Body of pancreas (tissue), 4 donors: Measurements from ENCODE around the gene PCDHB12. TPM values are rescaled to one million over a fixed set of nuclear protein-coding genes. Genes with fewer than 3 reads are reported as not detected.
A peak's percentile ranks its signal among the peaks of the same experiment; 100 is the strongest.
"Not testable (repeated sequence)": the region's sequence is repeated elsewhere in the genome, so short reads cannot be mapped to it uniquely, and the experiment has no call there.

Experiments used
- ATAC-seq: fragments of 150-250 bp; one replicate; pipeline ENCODE4 v1.9.1; 2016
- DNase-seq, 4 donors: peaks; one replicate each; pipeline ENCODE4 v3.0.0-alpha.2; 2019
- H3K27ac ChIP-seq, 4 donors: fragments of 200-600 bp; sonication (generic); 1 replicate in 3 of 4; 2 replicates in 1 of 4; pipeline versions ENCODE4 v1.5.1 to v1.6.1; 2016 to 2019; ENCODE audit warnings: mild to moderate bottlenecking in 1 of 4, mixed read lengths in 1 of 4, moderate library complexity in 1 of 4
- H3K27me3 ChIP-seq, 2 donors: fragments of 200-600 bp; sonication (generic); one replicate each; pipeline ENCODE4 v1.6.0; 2016; ENCODE audit warnings: mild to moderate bottlenecking in 1 of 2
- H3K36me3 ChIP-seq, 2 donors: fragments of 200-600 bp; sonication (generic); replicated peaks in 1 of 2; 2 replicates each; pipeline ENCODE4 v1.5.1; 2016; ENCODE audit warnings: low read depth in 2 of 2; ENCODE audit not compliant: insufficient read depth in 1 of 2
- H3K4me1 ChIP-seq: fragments of 200-600 bp; sonication (generic); one replicate; pipeline ENCODE4 v1.6.0; 2016
- H3K4me3 ChIP-seq, 2 donors: fragments of 200-600 bp; sonication (generic); 1 replicate in 1 of 2; 2 replicates in 1 of 2; pipeline ENCODE4 v1.5.1; 2016 to 2019
- H3K9me3 ChIP-seq, 3 donors: fragments of 200-600 bp; sonication (generic); 1 replicate in 2 of 3; 2 replicates in 1 of 3; pipeline ENCODE4 v1.5.1; 2016
- POLR2A ChIP-seq, 3 donors: fragments of 450-650 bp; IDR thresholded peaks; one replicate each; pipeline ENCODE4 v1.6.1; 2016; ENCODE audit warnings: antibody characterized with exemption in 3 of 3, mild to moderate bottlenecking in 2 of 3
- WGBS, 2 donors: methylation state at CpG; one replicate each; pipeline ENCODE4 v1.1.5; 2017; 5-methylcytosine and 5-hydroxymethylcytosine counted together
- intact Hi-C: fragments of 100-400 bp; cut with DNase I; formaldehyde crosslinking; loops from one replicate; pipeline ENCODE4 v1.15.1; 2023
- total RNA-seq, 2 donors: library from RNA; depleted of rRNA; stranded (reverse); fragments of >200 nt; gene quantifications; one replicate each; pipeline ENCODE4 v1.1.0, GENCODE V29; 2016
- TF ChIP-seq, protein P1 (sequence below), 7 experiments: fragments of 450-650 bp in 4 of 7; fragments of 200-600 bp in 3 of 7; sonication (generic) in 3 of 7; IDR thresholded peaks; one replicate each; pipeline ENCODE4 v1.5.1; 2016 to 2019; ENCODE audit warnings: antibody characterized with exemption in 7 of 7

The PCDHB12 gene
- total RNA-seq, result 1 to 10 TPM; 2.0 to 3.4 TPM

DNA sequence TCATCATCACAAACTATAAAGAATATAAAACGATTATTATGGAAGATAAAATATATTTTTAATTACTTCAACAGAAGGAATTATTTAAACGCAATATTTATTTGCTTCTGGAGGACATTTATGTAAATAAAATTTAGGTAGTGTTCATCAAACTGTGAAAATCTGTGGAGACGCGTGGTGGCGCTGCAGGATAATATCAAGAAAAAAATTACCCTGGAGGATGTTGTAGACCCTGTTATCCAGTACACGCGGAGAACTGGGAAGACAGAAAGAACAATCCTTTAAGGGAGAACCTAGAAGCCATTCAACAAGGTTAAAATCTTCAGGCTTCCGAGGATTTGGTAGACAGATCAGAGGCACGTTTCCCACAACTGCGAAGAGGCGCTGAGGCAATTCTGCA, at the start of gene PCDHB12:
PCDHB12 (plus strand) TSS at position 242 of the 400 bp plus-strand sequence. CDS start 189 bp downstream, outside the sequence.
- intact Hi-C loops, result no loop called here

DNA sequence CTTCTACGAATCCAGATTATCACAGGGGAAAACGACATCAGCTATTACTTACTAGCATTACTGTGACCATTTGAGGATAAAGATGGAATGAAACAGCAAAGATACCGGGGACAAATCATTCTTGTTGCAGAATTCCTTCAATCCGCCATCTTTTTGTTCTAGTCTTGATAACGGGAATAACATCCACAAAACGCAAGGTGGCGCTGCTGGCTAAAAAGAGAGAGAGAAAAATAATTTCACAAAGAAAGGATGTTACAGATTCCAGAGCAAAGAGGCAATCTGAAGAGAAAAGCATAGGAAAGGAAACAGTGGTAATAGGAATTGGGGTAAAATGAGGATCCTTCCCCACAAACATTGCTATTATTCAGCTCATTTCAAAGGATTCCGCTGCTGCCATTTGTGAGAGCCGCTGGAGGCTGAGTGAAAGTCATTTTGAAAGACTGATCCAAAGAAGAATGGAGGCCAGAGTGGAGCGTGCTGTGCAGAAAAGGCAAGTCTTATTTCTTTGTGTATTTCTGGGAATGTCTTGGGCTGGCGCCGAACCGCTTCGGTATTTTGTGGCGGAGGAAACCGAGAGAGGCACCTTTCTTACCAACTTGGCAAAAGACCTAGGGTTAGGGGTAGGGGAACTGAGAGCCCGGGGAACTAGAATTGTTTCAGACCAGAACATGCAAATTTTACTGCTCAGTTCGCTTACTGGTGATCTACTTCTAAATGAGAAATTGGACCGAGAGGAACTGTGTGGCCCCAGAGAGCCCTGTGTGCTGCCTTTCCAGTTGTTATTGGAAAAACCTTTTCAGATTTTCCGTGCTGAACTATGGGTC, 35.9 kb upstream of the PCDHB12 start, which contains the start of gene PCDHB7:
PCDHB7 (plus strand) TSS at position 264 of the 824 bp plus-strand sequence; CDS start at position 456, 192 bp downstream.
- no peak for DNase-seq
- intact Hi-C loops, result no loop called here
- ATAC-seq, result no peak
- Histone ChIP-seq H3K36me3 (no peaks in the 10 kb centered on the region), H3K4me3 (no peak within 1 kb of the TSS), H3K27ac (no peak within 1 kb of the TSS), H3K27me3 (peaks cover 0 to 4% of the 10 kb centered on the region in 2 donors), H3K4me1 (no peaks in the 10 kb centered on the region), H3K9me3 (peaks cover 0 to 33% (median 10%) of the 10 kb centered on the region in 3 donors)
- TF ChIP-seq POLR2A (IDR thresholded peaks at IDR 0.05), result no peak
- TF ChIP-seq, protein P1, sequence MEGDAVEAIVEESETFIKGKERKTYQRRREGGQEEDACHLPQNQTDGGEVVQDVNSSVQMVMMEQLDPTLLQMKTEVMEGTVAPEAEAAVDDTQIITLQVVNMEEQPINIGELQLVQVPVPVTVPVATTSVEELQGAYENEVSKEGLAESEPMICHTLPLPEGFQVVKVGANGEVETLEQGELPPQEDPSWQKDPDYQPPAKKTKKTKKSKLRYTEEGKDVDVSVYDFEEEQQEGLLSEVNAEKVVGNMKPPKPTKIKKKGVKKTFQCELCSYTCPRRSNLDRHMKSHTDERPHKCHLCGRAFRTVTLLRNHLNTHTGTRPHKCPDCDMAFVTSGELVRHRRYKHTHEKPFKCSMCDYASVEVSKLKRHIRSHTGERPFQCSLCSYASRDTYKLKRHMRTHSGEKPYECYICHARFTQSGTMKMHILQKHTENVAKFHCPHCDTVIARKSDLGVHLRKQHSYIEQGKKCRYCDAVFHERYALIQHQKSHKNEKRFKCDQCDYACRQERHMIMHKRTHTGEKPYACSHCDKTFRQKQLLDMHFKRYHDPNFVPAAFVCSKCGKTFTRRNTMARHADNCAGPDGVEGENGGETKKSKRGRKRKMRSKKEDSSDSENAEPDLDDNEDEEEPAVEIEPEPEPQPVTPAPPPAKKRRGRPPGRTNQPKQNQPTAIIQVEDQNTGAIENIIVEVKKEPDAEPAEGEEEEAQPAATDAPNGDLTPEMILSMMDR (IDR thresholded peaks at IDR 0.05), result peak in 3 of 7 experiments; percentile 13 to 29 (median 15)
- 17 to 35% methylated on average over 20 of the region's 20 CpGs for WGBS, 2 donors

More for the DNA sequence above, at the start of gene PCDHB12:
- Histone ChIP-seq H3K27ac (no peak within 1 kb of the TSS), H3K36me3 (no peaks in the 10 kb centered on the region), H3K27me3 (no peaks in the 10 kb centered on the region), H3K4me1 (no peaks in the 10 kb centered on the region), H3K9me3 (peaks cover 0 to 12% (median 0%) of the 10 kb centered on the region in 3 donors), H3K4me3 (no peak within 1 kb of the TSS)
- no peak for TF ChIP-seq POLR2A (IDR thresholded peaks at IDR 0.05)
- TF ChIP-seq, protein P1 (IDR thresholded peaks at IDR 0.05), result peak in 5 of 7 experiments; percentile 7 to 38 (median 24)
- peak in 2 of 4 donors; percentile 31 to 48 for DNase-seq
- WGBS, 2 donors, result 14 to 29% methylated on average over 11 of the region's 11 CpGs
- no peak for ATAC-seq

DNA sequence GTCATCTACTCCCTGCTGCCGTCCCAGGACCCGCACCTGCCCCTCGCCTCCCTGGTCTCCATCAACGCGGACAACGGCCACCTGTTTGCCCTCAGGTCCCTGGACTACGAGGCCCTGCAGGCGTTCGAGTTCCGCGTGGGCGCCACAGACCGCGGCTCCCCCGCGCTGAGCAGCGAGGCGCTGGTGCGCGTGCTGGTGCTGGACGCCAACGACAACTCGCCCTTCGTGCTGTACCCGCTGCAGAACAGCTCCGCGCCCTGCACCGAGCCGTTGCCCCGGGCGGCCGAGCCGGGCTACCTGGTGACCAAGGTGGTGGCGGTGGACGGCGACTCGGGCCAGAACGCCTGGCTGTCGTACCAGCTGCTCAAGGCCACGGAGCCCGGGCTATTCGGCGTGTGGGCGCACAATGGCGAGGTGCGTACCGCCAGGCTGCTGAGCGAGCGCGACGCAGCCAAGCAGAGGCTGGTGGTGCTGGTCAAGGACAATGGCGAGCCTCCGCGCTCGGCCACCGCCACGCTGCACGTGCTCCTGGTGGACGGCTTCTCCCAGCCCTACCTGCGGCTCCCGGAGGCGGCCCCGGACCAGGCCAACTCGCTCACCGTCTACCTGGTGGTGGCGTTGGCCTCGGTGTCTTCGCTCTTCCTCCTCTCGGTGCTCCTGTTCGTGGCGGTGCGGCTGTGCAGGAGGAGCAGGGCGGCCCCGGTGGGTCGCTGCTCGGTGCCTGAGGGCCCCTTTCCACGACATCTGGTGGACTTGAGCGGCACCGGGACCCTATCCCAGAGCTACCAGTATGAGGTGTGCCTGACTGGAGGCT, 34.0 kb upstream of the PCDHB12 start:
- ATAC-seq, intact Hi-C loops: not testable (repeated sequence)
- WGBS, 2 donors, result 30 to 42% methylated on average over 45 to 79 of the region's 79 CpGs

DNA sequence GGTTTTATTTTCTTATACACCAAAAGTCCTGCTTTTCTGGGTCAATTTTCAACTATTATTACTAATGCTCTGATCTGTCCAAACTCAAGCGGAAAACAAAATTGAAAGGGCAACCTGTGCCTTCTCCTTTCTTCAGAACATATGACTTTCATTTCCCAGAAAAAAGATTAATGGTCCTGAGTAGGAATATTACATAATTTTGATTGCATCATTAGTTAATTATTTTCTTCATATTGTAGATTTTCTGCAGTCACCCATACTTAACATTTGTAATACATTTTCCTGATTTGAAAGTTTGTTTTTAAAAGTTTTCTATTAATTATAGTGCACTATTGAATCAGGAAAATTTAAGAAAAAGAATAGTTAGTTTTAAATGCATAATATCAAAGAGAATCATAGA, 32.6 kb upstream of the PCDHB12 start:
- ATAC-seq, result no peak
- intact Hi-C loops, result no loop called here
- Histone ChIP-seq H3K36me3 (no peaks in the 10 kb centered on the region), H3K27ac (no peak overlapping the region), H3K4me3 (peak overlapping the region in 1 of 2 donors; percentile 7), H3K4me1 (no peaks in the 10 kb centered on the region), H3K27me3 (peaks cover 0 to 4% of the 10 kb centered on the region in 2 donors), H3K9me3 (peaks cover 0 to 49% (median 10%) of the 10 kb centered on the region in 3 donors)
- TF ChIP-seq, protein P1 (IDR thresholded peaks at IDR 0.05), result no peak
- TF ChIP-seq POLR2A (IDR thresholded peaks at IDR 0.05), result no peak
- no peak for DNase-seq
- 35 to 62% methylated on average over 1 of the region's 1 CpG for WGBS, 2 donors

More for the DNA sequence above, 34.0 kb upstream of the PCDHB12 start:
- DNase-seq, H3K27me3 ChIP-seq, H3K4me3 ChIP-seq, H3K4me1 ChIP-seq, H3K36me3 ChIP-seq, H3K27ac ChIP-seq: not testable (repeated sequence)
- H3K9me3 ChIP-seq, result peaks cover 0 to 48% (median 10%) of the 10 kb centered on the region in 3 donors
